Activated T-cell treated with anti-CD3 and anti-CD28 coated beads, Interleukin-2, amount 50 U/mL, for 24 hours (primary cell): Measurements from ENCODE around the gene EGFR.

Experiments used
- DNase-seq: peaks from one replicate; pipeline ENCODE4 v3.0.0-alpha.2; 2020
- H3K27ac Mint-ChIP-seq: 2 replicates; pipeline ENCODE4 v1.8.0; 2020; ENCODE audit warnings: mild to moderate bottlenecking, mixed read lengths
- H3K27me3 Mint-ChIP-seq: 2 replicates; pipeline ENCODE4 v1.8.0; 2020; ENCODE audit warnings: mixed read lengths
- H3K36me3 Mint-ChIP-seq: 2 replicates; pipeline ENCODE4 v1.8.0; 2020; ENCODE audit warnings: low read depth, mixed read lengths
- H3K4me1 Mint-ChIP-seq: 2 replicates; pipeline ENCODE4 v1.8.0; 2020; ENCODE audit warnings: low read depth, mixed read lengths
- H3K4me3 Mint-ChIP-seq: 2 replicates; pipeline ENCODE4 v1.8.0; 2020; ENCODE audit warnings: mild to moderate bottlenecking, moderate library complexity, mixed read lengths
- H3K9me3 Mint-ChIP-seq: 2 replicates; pipeline ENCODE4 v1.8.0; 2020; ENCODE audit warnings: mixed read lengths

The EGFR gene

DNA sequence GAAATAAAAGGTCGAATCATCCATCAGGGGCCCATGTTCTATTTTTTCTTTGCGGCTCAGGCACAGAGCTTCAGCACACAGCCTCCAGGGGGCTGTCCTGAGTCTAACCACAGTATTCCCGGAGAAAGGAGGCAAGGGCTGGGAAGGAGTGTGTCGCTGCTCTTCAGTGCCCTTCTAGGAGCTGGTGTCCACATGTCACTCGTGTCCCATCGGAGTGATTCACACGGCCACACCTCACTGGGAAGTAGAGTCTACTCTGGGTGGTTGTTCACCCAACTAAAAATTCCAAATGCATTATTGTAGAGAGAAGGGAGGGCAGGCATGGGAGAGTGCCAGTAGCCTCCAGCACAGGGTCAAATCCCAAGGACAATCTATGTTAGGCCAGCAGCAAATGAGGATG is 231.5 kb downstream of the EGFR start:
- Mint-ChIP-seq H3K27me3 (peaks cover 54% of the 10 kb centered on the region), H3K27ac (no peak overlapping the region), H3K4me1 (peaks cover 5% of the 10 kb centered on the region), H3K9me3 (no peaks in the 10 kb centered on the region), H3K36me3 (no peaks in the 10 kb centered on the region), H3K4me3 (no peak overlapping the region)
- DNase-seq, result no peak

GRCh38 chr7:55251313-55251712 is 232.5 kb downstream of the EGFR start:
- Mint-ChIP-seq H3K27ac (no peak overlapping the region), H3K36me3 (no peaks in the 10 kb centered on the region), H3K4me1 (peaks cover 11% of the 10 kb centered on the region), H3K27me3 (peaks cover 59% of the 10 kb centered on the region), H3K9me3 (no peaks in the 10 kb centered on the region), H3K4me3 (no peak overlapping the region)
- DNase-seq, result no peak

DNA sequence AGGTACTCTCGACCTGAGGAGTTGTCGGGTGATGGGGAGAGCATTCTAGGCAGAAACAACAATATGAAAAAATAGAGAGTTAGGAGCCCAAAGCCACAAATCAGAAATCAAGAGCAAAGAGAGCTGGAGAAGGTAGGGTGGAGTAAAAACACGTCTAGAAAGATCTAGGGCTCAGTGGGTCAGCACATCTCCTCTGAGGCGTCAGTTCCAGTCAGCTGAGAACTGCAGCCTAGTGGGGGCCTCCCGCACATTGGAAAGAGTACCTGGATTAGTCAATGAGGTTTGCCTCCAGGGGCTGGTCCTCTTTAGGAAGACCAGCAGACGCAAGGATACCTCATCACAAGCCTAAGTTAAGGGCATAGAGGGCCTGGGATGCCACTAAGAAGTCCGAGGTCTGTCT is 233.1 kb downstream of the EGFR start:
- peaks cover 11% of the 10 kb centered on the region for H3K4me1 Mint-ChIP-seq
- H3K27me3 Mint-ChIP-seq, result peaks cover 65% of the 10 kb centered on the region
- H3K36me3 Mint-ChIP-seq, result no peaks in the 10 kb centered on the region
- DNase-seq, result no peak
- H3K4me3 Mint-ChIP-seq, result no peak overlapping the region
- no peaks in the 10 kb centered on the region for H3K9me3 Mint-ChIP-seq
- H3K27ac Mint-ChIP-seq, result no peak overlapping the region

- H3K36me3 Mint-ChIP-seq, result no peaks in the 10 kb centered on the region
- H3K27me3 Mint-ChIP-seq, result peaks cover 68% of the 10 kb centered on the region
- H3K4me3 Mint-ChIP-seq, result no peak overlapping the region
Measured at GRCh38 chr7:55252386-55252785, 233.6 kb downstream of the EGFR start.

GRCh38 chr7:55253188-55253587 is 234.4 kb downstream of the EGFR start:
- Mint-ChIP-seq H3K9me3 (no peaks in the 10 kb centered on the region), H3K27ac (no peak overlapping the region), H3K4me3 (no peak overlapping the region), H3K36me3 (no peaks in the 10 kb centered on the region), H3K4me1 (peaks cover 11% of the 10 kb centered on the region), H3K27me3 (peaks cover 68% of the 10 kb centered on the region)
- no peak for DNase-seq

More at GRCh38 chr7:55252386-55252785, 233.6 kb downstream of the EGFR start:
- Mint-ChIP-seq H3K27ac (no peak overlapping the region), H3K4me1 (peaks cover 11% of the 10 kb centered on the region), H3K9me3 (no peaks in the 10 kb centered on the region)
- no peak for DNase-seq

GRCh38 chr7:55254242-55254595 is 235.4 kb downstream of the EGFR start:
- H3K27ac Mint-ChIP-seq, result no peak overlapping the region
- H3K27me3 Mint-ChIP-seq, result peaks cover 71% of the 10 kb centered on the region
- no peaks in the 10 kb centered on the region for H3K36me3 Mint-ChIP-seq
- H3K4me3 Mint-ChIP-seq, result peak overlapping the region; percentile 26
- no peak for DNase-seq
- no peaks in the 10 kb centered on the region for H3K9me3 Mint-ChIP-seq
- H3K4me1 Mint-ChIP-seq, result peaks cover 11% of the 10 kb centered on the region

GRCh38 chr7:55254596-55255495 is 236.0 kb downstream of the EGFR start:
- Mint-ChIP-seq H3K27me3 (peaks cover 69% of the 10 kb centered on the region), H3K27ac (no peak overlapping the region), H3K9me3 (no peaks in the 10 kb centered on the region), H3K4me3 (peak overlapping the region; percentile 75), H3K36me3 (no peaks in the 10 kb centered on the region), H3K4me1 (peaks cover 11% of the 10 kb centered on the region)
- peak; percentile 89 for DNase-seq

- Mint-ChIP-seq H3K36me3 (no peaks in the 10 kb centered on the region), H3K4me1 (peaks cover 11% of the 10 kb centered on the region), H3K27me3 (peaks cover 70% of the 10 kb centered on the region), H3K4me3 (peak overlapping the region; percentile 75), H3K27ac (no peak overlapping the region), H3K9me3 (no peaks in the 10 kb centered on the region)
- peak; percentile 87 for DNase-seq
Measured at GRCh38 chr7:55255496-55256445, 237.0 kb downstream of the EGFR start.

- H3K36me3 Mint-ChIP-seq, result no peaks in the 10 kb centered on the region
- peaks cover 53% of the 10 kb centered on the region for H3K27me3 Mint-ChIP-seq
- no peak for DNase-seq
- H3K4me1 Mint-ChIP-seq, result peaks cover 11% of the 10 kb centered on the region
- H3K4me3 Mint-ChIP-seq, result no peak overlapping the region
- H3K9me3 Mint-ChIP-seq, result no peaks in the 10 kb centered on the region
- H3K27ac Mint-ChIP-seq, result no peak overlapping the region
Measured at GRCh38 chr7:55258631-55259030, 239.8 kb downstream of the EGFR start.

DNA sequence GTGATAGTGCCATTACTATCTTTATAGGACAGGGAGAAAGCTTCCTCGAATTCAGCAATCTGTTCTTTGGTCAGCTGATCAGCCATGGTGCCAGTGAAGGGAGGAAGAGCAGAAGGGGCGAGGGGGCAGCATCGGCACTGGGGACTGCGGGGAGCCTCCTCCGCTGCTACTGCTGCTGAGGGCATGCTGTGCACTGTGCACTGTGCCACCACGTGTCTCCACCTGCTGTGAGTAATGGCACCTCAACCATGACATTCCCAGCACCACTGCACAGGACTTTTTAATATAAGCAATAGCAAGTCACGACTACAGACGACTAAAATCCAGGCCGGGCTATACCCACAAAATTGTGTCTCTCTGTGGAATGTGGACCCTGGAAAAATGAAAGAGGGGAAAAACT is 241.4 kb downstream of the EGFR start:
- peaks cover 42% of the 10 kb centered on the region for H3K27me3 Mint-ChIP-seq

GRCh38 chr7:55260676-55261385 is 242.0 kb downstream of the EGFR start:
- Mint-ChIP-seq H3K27ac (no peak overlapping the region), H3K9me3 (no peaks in the 10 kb centered on the region), H3K27me3 (peaks cover 35% of the 10 kb centered on the region), H3K36me3 (no peaks in the 10 kb centered on the region), H3K4me1 (peaks cover 2% of the 10 kb centered on the region), H3K4me3 (no peak overlapping the region)
- no peak for DNase-seq

More for the DNA sequence above, 241.4 kb downstream of the EGFR start:
- DNase-seq, result no peak
- no peaks in the 10 kb centered on the region for H3K36me3 Mint-ChIP-seq
- no peak overlapping the region for H3K4me3 Mint-ChIP-seq
- no peak overlapping the region for H3K27ac Mint-ChIP-seq
- H3K4me1 Mint-ChIP-seq, result peaks cover 8% of the 10 kb centered on the region
- no peaks in the 10 kb centered on the region for H3K9me3 Mint-ChIP-seq
